Fibroblast of the aortic adventitia (primary cell): ENCODE results near the gene RFFL. TPM values are rescaled to one million over a fixed set of nuclear protein-coding genes. Genes with fewer than 3 reads are reported as not detected.
A peak's percentile ranks its signal among the peaks of the same experiment; 100 is the strongest.

Source experiments
- DNase-seq: peaks from one replicate; pipeline ENCODE4 v3.0.0-alpha.2; 2010; ENCODE audit warnings: low read depth
- H3K4me3 ChIP-seq: 2 replicates; pipeline ENCODE4 v1.5.1; 2011; ENCODE audit warnings: low read depth, mild to moderate bottlenecking, control low read depth, low read length, moderate library complexity
- CTCF ChIP-seq: IDR thresholded peaks from 2 replicates; pipeline ENCODE4 v1.5.1; 2011; ENCODE audit warnings: mild to moderate bottlenecking, low read length, control low read depth, inconsistent platforms; ENCODE audit not compliant: insufficient read depth
- total RNA-seq: library from RNA; depleted of rRNA; stranded (reverse); fragments of >200 nt; gene quantifications from 2 replicates; pipeline ENCODE4 v1.2.3, GENCODE V29; 2012; ENCODE audit warnings: low replicate concordance

The RFFL gene
- total RNA-seq, 1 donor, result 17.0 TPM

DNA sequence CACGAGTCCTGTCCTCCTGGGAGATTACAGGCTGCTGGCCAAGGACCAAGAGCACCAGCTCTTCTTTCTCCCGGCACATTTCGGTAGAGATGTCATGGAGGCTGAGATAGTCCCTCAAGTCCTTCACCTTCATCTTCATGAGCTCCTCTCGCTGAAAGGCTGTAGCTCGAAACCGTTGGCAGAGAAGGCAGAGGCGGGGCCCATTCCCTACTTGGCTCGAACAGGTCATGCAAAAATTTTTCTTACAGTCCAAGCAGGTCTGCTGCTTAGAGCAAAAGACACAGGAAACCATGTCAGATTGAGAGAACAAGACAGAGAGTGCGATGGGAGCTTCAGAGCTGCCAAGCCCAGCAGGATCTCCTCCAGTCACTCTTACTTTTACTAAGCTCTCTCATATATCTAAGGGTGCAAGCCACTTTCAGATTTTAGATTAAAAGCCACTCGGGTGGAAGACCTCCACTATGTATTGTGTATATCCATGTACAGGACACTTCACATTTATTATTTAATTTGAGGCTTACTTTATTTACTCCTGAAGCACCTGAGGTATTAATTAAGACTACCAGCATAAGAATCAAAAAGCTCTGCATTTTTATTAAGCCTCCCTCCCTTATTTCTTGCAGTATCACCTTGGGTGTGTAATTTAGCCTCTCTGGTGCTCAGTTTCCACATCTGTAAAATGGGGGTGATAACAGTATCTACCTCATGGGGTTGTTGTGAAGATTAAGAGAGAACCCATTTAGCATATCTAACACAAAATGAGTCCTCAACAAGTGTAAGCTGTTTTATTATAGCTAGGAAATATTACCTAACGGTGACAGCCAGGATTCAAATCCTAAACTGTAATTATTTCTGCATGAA lies 41.8 kb downstream of the RFFL start:
- no peak overlapping the region for H3K4me3 ChIP-seq
- DNase-seq, result peak; percentile 8
- TF ChIP-seq CTCF, result no peak

DNA sequence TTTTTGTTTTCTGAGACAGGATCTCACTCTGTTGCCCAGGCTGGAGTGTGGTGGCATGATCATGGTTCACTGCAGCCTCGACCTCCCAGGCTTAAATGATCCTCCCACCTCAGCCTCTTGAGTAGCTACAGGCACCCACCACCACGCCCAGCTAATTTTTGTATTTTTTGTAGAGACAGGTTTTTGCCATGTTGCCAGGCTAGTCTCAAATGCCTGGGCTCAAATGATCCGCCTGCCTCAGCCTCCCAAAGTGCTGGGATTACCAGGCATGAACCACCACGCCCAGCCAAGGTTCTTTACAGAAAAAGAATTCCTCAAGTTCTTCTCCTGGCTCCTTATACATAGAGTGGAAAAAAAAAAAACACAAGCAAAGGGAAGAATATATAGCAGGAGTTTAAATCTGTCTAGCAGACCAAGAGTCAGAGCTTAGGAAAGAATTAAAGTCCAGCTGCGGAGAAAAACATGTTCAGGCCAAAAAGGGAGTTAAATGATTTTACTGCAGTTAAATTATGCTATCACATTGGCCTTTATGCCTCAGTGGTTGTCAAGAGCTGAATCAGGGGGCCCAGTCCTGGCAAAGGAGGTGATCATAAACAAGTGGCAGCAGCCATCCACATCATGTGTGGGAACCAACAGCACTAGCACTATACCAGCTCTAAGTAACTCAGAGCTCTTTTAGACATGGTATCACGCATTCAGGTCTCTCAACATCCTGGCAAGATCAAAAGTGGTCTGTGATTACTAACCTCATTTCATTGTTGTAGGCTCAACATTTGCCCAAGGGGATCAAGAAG lies 43.9 kb downstream of the RFFL start:
- no peak for DNase-seq
- H3K4me3 ChIP-seq, result no peak overlapping the region
- TF ChIP-seq CTCF, result no peak

DNA sequence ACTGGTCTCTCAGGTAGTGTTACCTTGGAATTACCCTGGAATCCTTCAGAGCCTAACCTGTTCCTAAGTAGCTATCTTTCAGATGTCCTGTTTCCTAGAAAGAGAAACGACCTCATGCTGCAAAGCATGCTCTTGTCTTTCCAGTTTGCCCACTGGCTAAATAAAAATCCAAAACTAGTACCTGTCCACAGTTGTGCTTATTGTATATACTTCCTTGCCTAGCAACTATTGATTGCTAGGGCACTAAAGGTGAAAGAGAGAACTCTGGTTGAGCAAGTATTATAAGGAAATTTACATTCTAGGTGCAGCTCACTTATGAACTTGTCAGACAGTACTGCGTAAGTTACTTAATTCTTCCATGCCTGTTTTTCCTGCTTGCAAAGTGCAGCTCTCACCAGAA lies 44.7 kb downstream of the RFFL start:
- no peak for TF ChIP-seq CTCF
- no peak overlapping the region for H3K4me3 ChIP-seq
- DNase-seq, result no peak

- no peak overlapping the region for H3K4me3 ChIP-seq
- TF ChIP-seq CTCF, result no peak
- no peak for DNase-seq
Measured at GRCh38 chr17:35017021-35017420, 46.5 kb downstream of the RFFL start.

GRCh38 chr17:35016369-35016768 lies 47.1 kb downstream of the RFFL start:
- TF ChIP-seq CTCF, result no peak
- no peak for DNase-seq
- H3K4me3 ChIP-seq, result no peak overlapping the region

DNA sequence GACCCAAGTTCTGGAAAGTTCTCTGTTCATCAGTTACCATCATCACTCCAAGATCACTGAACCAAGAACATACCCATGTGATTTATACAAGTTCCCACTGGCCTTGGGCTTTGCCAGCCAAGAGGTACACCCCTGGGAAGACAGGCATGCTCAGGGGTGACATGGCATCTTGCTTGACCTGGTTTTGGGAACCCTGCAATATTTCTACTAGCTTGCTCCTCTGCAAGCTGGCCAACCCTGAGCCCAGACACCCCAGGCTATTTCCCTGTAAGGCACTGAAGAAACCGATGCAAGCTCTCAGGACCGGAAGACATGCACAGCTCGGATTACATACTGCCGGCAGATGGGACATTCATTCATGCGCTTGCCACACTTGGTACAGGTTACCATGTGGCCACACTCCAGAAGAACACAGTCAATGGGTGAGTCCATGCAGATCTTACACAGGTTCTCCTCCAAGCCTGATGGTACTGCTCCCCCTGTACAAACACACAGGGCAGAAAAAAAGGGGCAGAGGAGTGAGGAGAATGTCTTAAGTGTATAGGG lies 51.8 kb downstream of the RFFL start:
- no peak for TF ChIP-seq CTCF
- H3K4me3 ChIP-seq, result no peak overlapping the region
- no peak for DNase-seq
